Measurements from ENCODE around the gene SLC35E1.

The SLC35E1 gene

GRCh38 chr19:16536130-16536529 is 36.1 kb downstream of the SLC35E1 start:
- H3K9me3 ChIP-seq, result no peaks in the 10 kb centered on the region
- peaks cover 83% of the 10 kb centered on the region for H3K36me3 ChIP-seq
- H3K27me3 ChIP-seq, result no peaks in the 10 kb centered on the region
- no peak overlapping the region for H3K27ac ChIP-seq
- peaks cover 4 to 5% of the 10 kb centered on the region in 2 experiments for H3K4me1 ChIP-seq (ENCODE audit: control insufficient read depth in 1 of 2, insufficient read depth in 1 of 2, low read depth in 1 of 2, low read length in 1 of 2)
- no peak overlapping the region for H3K4me3 ChIP-seq (ENCODE audit: low read depth in 1 of 2, low read length in 1 of 2)
- TF ChIP-seq CTCF (IDR thresholded peaks at IDR 0.05), result no peak

- no peaks in the 10 kb centered on the region for H3K4me1 ChIP-seq (ENCODE audit: control insufficient read depth in 1 of 2, insufficient read depth in 1 of 2, low read depth in 1 of 2, low read length in 1 of 2)
- no peak for TF ChIP-seq CTCF (IDR thresholded peaks at IDR 0.05)
- no peaks in the 10 kb centered on the region for H3K27me3 ChIP-seq
- H3K4me3 ChIP-seq (ENCODE audit: low read depth in 1 of 2, low read length in 1 of 2), result no peak overlapping the region
- peaks cover 91% of the 10 kb centered on the region for H3K36me3 ChIP-seq
- H3K9me3 ChIP-seq, result no peaks in the 10 kb centered on the region
- H3K27ac ChIP-seq, result no peak overlapping the region
Measured at GRCh38 chr19:16535381-16535780, 36.8 kb downstream of the SLC35E1 start.

- no peak for TF ChIP-seq CTCF (IDR thresholded peaks at IDR 0.05)
- Histone ChIP-seq H3K36me3 (peaks cover 99% of the 10 kb centered on the region), H3K27me3 (no peaks in the 10 kb centered on the region), H3K4me3 (ENCODE audit: low read depth in 1 of 2, low read length in 1 of 2) (no peak overlapping the region), H3K27ac (no peak overlapping the region), H3K4me1 (ENCODE audit: control insufficient read depth in 1 of 2, insufficient read depth in 1 of 2, low read depth in 1 of 2, low read length in 1 of 2) (no peaks in the 10 kb centered on the region), H3K9me3 (no peaks in the 10 kb centered on the region)
Measured at GRCh38 chr19:16532440-16533234, 39.6 kb downstream of the SLC35E1 start.

GRCh38 chr19:16531380-16531669 is 40.9 kb downstream of the SLC35E1 start:
- Histone ChIP-seq H3K27ac (no peak overlapping the region), H3K4me1 (ENCODE audit: control insufficient read depth in 1 of 2, insufficient read depth in 1 of 2, low read depth in 1 of 2, low read length in 1 of 2) (no peaks in the 10 kb centered on the region), H3K4me3 (ENCODE audit: low read depth in 1 of 2, low read length in 1 of 2) (no peak overlapping the region), H3K27me3 (no peaks in the 10 kb centered on the region), H3K9me3 (no peaks in the 10 kb centered on the region), H3K36me3 (peaks cover 100% of the 10 kb centered on the region)
- TF ChIP-seq CTCF (IDR thresholded peaks at IDR 0.05), result no peak

GRCh38 chr19:16530540-16531379 is 41.5 kb downstream of the SLC35E1 start:
- H3K27me3 ChIP-seq, result no peaks in the 10 kb centered on the region
- no peak overlapping the region for H3K27ac ChIP-seq
- no peaks in the 10 kb centered on the region for H3K4me1 ChIP-seq (ENCODE audit: control insufficient read depth in 1 of 2, insufficient read depth in 1 of 2, low read depth in 1 of 2, low read length in 1 of 2)
- peaks cover 100% of the 10 kb centered on the region for H3K36me3 ChIP-seq
- TF ChIP-seq CTCF (IDR thresholded peaks at IDR 0.05), result no peak
- H3K9me3 ChIP-seq, result no peaks in the 10 kb centered on the region
- no peak overlapping the region for H3K4me3 ChIP-seq (ENCODE audit: low read depth in 1 of 2, low read length in 1 of 2)
